ENCODE data around the gene TBCC. TPM values are rescaled to one million over a fixed set of nuclear protein-coding genes. Genes with fewer than 3 reads are reported as not detected.

Gene TBCC
- total RNA-seq, 1 donor from 2014 or later, result 23.4 TPM

DNA sequence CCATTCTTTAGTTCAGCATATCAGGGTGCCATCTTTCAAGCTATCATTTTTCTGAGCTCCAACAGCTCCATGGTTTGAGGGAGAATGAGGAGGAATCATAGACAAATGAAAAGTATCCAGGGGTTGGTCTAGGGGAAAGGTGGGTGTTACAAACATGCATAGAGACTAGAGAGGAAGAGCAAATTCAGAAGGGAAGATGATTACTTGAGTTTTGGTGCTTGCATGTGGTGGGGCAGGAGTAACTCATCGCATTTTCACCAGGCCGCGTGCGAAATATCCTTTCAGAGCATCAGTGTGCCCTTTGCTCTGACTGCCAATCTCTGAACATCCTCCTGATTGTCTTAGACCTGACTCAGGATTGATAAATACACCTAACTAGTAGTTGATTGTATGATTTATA, 28.3 kb upstream of the TBCC start:
- Mint-ChIP-seq H3K4me3 (ENCODE audit: unreplicated experiment) (no peak overlapping the region), H3K4me1 (ENCODE audit: unreplicated experiment) (peaks cover 24% of the 10 kb centered on the region)
- DNase-seq (ENCODE audit: low spot score), result no peak

DNA sequence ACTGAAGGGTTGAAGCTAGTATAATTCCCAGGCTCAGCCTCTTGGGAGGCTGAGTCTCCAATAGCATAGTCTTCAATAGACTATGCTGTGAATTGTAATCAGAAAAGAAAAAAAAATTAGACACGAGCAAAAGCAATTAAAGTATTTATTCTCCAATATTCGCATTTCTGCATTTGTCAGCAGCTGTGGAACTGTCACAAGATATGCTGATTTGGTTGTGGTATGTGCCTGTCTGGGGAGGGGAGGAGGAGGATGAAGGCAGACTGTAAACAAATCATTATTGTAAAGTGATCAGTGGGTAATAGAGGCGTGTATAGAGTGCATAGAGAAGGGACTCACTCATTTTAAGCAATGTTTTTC, 25.8 kb upstream of the TBCC start:
- H3K27ac Mint-ChIP-seq (ENCODE audit: unreplicated experiment), result peak overlapping the region; percentile 83
- H3K4me3 Mint-ChIP-seq (ENCODE audit: unreplicated experiment), result peak overlapping the region; percentile 12
- DNase-seq (ENCODE audit: low spot score), result no peak
- no peaks in the 10 kb centered on the region for H3K9me3 Mint-ChIP-seq (ENCODE audit: unreplicated experiment)
- no peaks in the 10 kb centered on the region for H3K36me3 Mint-ChIP-seq (ENCODE audit: low read depth, unreplicated experiment)
- peaks cover 5% of the 10 kb centered on the region for H3K27me3 Mint-ChIP-seq (ENCODE audit: unreplicated experiment)
- TF ChIP-seq, protein P1, sequence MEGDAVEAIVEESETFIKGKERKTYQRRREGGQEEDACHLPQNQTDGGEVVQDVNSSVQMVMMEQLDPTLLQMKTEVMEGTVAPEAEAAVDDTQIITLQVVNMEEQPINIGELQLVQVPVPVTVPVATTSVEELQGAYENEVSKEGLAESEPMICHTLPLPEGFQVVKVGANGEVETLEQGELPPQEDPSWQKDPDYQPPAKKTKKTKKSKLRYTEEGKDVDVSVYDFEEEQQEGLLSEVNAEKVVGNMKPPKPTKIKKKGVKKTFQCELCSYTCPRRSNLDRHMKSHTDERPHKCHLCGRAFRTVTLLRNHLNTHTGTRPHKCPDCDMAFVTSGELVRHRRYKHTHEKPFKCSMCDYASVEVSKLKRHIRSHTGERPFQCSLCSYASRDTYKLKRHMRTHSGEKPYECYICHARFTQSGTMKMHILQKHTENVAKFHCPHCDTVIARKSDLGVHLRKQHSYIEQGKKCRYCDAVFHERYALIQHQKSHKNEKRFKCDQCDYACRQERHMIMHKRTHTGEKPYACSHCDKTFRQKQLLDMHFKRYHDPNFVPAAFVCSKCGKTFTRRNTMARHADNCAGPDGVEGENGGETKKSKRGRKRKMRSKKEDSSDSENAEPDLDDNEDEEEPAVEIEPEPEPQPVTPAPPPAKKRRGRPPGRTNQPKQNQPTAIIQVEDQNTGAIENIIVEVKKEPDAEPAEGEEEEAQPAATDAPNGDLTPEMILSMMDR (IDR thresholded peaks at IDR 0.05; ENCODE audit: unreplicated experiment), result no peak
- peaks cover 41% of the 10 kb centered on the region for H3K4me1 Mint-ChIP-seq (ENCODE audit: unreplicated experiment)

More for the DNA sequence above, 28.3 kb upstream of the TBCC start:
- TF ChIP-seq, protein P1 (IDR thresholded peaks at IDR 0.05; ENCODE audit: unreplicated experiment), result no peak
- H3K27me3 Mint-ChIP-seq (ENCODE audit: unreplicated experiment), result peaks cover 3% of the 10 kb centered on the region
- no peaks in the 10 kb centered on the region for H3K36me3 Mint-ChIP-seq (ENCODE audit: low read depth, unreplicated experiment)
- H3K9me3 Mint-ChIP-seq (ENCODE audit: unreplicated experiment), result no peaks in the 10 kb centered on the region
- H3K27ac Mint-ChIP-seq (ENCODE audit: unreplicated experiment), result no peak overlapping the region

DNA sequence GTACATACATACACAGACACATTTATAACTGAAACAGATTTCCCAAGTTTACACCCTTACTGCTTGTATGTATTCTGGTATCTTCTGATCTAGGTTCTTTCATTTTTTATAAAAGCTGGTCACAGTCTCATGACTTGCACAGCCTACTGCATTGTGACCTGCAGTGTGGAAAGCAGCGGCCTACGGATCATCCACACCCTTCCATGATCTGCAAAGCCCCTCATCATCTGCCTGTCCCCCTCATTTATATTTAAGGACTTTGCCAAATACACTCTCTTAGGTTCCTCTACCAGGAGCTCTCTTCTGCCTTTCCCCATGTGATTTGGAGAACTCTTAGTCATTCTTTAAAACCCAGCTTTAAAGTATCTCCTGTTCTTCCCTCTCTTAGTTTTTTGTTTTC, 23.9 kb upstream of the TBCC start:
- peaks cover 5% of the 10 kb centered on the region for H3K27me3 Mint-ChIP-seq (ENCODE audit: unreplicated experiment)
- peaks cover 49% of the 10 kb centered on the region for H3K4me1 Mint-ChIP-seq (ENCODE audit: unreplicated experiment)

DNA sequence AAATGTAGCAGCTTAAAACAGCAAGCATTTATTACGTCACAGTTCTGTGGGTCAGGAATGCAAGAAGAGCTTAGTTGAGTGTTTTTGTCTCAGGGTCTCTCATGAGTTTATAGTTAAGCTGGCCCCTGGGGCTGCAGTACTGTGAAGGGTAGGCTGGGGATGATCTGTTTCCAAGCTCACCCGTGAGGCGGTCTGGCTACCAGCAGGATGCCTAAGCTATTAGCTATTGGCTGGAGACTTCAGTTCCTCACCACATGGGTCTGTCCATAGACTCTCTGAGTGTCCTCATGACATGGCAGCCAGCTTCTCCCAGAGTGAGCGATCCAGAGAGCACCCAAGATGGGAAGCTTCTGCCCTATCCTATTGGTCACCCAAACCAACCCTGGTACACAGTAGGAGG, 23.1 kb upstream of the TBCC start:
- Mint-ChIP-seq H3K36me3 (ENCODE audit: low read depth, unreplicated experiment) (no peaks in the 10 kb centered on the region), H3K27me3 (ENCODE audit: unreplicated experiment) (peaks cover 5% of the 10 kb centered on the region), H3K4me1 (ENCODE audit: unreplicated experiment) (peaks cover 49% of the 10 kb centered on the region), H3K9me3 (ENCODE audit: unreplicated experiment) (no peaks in the 10 kb centered on the region), H3K4me3 (ENCODE audit: unreplicated experiment) (no peak overlapping the region), H3K27ac (ENCODE audit: unreplicated experiment) (no peak overlapping the region)
- DNase-seq (ENCODE audit: low spot score), result no peak
- TF ChIP-seq, protein P1 (IDR thresholded peaks at IDR 0.05; ENCODE audit: unreplicated experiment), result no peak

More for the DNA sequence above, 23.9 kb upstream of the TBCC start:
- no peak overlapping the region for H3K4me3 Mint-ChIP-seq (ENCODE audit: unreplicated experiment)
- H3K36me3 Mint-ChIP-seq (ENCODE audit: low read depth, unreplicated experiment), result no peaks in the 10 kb centered on the region
- DNase-seq (ENCODE audit: low spot score), result no peak
- no peak overlapping the region for H3K27ac Mint-ChIP-seq (ENCODE audit: unreplicated experiment)
- TF ChIP-seq, protein P1 (IDR thresholded peaks at IDR 0.05; ENCODE audit: unreplicated experiment), result no peak
- H3K9me3 Mint-ChIP-seq (ENCODE audit: unreplicated experiment), result no peaks in the 10 kb centered on the region

DNA sequence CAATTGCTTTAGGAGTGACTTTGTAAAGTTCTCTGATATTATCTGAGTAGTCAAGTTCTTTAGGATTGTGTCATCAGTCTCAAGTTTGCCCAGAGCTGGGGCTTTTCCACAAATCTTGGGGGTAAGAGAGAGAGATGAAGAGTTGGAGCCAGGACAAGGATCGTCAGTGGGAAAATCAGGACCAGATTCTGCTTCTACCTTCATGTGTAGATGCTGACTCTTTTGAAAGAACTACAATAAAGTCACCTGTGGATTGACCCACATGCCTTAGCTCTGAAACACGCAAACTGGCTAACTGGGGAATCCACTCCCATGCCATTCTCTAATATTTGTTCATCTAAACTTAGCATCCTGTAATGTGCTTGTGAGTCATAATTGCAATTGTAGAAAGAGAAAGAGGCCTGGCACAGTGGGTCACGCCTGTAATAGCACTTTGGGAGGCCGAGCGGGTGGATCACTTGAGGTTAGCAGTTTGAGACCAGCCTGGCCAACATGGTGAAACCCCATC, 20.3 kb upstream of the TBCC start:
- H3K27ac Mint-ChIP-seq (ENCODE audit: unreplicated experiment), result no peak overlapping the region
- H3K4me3 Mint-ChIP-seq (ENCODE audit: unreplicated experiment), result peak overlapping the region; percentile 42
- TF ChIP-seq, protein P1 (IDR thresholded peaks at IDR 0.05; ENCODE audit: unreplicated experiment), result no peak
- peaks cover 31% of the 10 kb centered on the region for H3K4me1 Mint-ChIP-seq (ENCODE audit: unreplicated experiment)
- H3K36me3 Mint-ChIP-seq (ENCODE audit: low read depth, unreplicated experiment), result no peaks in the 10 kb centered on the region
- DNase-seq (ENCODE audit: low spot score), result no peak
- H3K9me3 Mint-ChIP-seq (ENCODE audit: unreplicated experiment), result no peaks in the 10 kb centered on the region
- H3K27me3 Mint-ChIP-seq (ENCODE audit: unreplicated experiment), result peaks cover 2% of the 10 kb centered on the region
